DMS79 treated with DMSO at 0.1 percent for 48 hours (cell line): ENCODE data around the gene OCA2.

Source experiments
- DNase-seq: peaks from one replicate; lab custom pipeline; 2025; lab: John Stamatoyannopoulos, UW

Gene OCA2

GRCh38 chr15:28103831-28104230 is 4.7 kb upstream of the OCA2 start:
- no peak for DNase-seq

DNA sequence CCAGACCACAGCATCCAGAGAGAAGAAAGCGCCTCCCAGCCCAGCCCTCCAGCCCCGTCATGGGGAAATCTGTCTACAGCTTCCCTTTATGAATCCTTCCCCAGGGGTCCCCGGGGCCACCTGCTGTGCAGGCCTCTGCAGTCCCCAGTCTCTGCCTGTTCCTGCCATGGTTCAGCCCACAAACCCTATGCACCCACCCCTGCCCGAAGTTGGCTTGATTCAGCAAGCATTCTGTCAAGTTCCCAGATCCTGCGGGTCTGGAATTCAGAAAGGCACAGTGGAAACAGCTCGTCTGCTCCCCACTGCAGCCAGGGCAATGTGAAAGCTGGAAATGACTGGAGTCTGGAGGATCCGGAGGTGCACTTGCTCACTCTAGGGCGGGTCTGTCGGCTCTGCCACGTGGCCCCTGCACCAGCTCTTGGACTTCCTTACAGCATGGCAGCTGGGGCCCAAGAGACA is 2.9 kb upstream of the OCA2 start:
- DNase-seq, result no peak

GRCh38 chr15:28101201-28101600 is 2.1 kb upstream of the OCA2 start:
- DNase-seq, result no peak

- DNase-seq, result no peak
These were observed 1.5 kb upstream of the OCA2 start for GRCh38 chr15:28100516-28101195.

GRCh38 chr15:28099555-28100140 is 533 bp upstream of the OCA2 start:
- DNase-seq, result no peak

GRCh38 chr15:28098360-28098765 is 752 bp downstream of the OCA2 start:
- DNase-seq, result no peak

- DNase-seq, result no peak
These were observed 1.3 kb downstream of the OCA2 start for GRCh38 chr15:28097656-28098359.

- no peak for DNase-seq
These were observed 2.3 kb downstream of the OCA2 start for GRCh38 chr15:28096670-28097431.

GRCh38 chr15:28096411-28096669 is 2.8 kb downstream of the OCA2 start:
- DNase-seq, result no peak

DNA sequence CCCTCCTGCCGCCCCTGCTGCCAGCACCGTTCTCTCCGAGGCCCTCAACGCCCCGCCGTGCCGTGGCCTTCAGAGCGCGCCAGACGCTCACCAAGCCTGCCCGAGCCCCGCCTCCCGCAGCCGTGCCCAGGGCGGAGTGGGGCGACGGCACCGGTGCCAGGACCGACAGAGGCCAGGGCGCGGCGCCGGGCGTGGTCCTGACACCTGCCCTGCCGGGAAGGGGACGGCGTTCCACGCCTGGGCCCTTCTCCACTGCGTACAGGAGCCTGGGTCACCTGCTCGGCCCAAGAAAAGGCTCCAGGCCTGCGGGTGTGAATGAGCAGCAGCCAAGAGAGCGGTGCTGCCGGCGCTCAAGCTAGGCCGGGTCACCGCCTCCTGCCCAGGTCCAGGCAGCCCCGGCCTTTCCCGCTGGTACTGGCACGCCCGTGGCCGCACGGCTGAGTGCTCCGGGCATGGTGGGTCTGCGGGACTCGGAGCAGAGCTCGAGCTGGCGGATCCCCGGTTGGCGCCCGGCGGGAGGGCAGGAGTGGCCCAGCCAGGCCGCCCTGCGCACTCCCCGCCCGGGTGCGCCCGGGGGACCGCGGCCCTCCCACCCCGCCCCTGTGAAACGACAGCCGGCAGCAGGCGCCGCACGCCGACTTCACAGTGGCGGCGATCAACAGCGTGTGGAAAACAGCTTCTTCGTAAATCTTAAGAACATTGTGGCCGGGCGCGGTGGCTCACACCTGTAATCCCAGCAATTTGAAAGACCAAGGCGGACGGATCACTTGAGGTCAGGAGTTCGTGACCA is 4.2 kb downstream of the OCA2 start:
- no peak for DNase-seq

GRCh38 chr15:28093752-28094535 is 5.2 kb downstream of the OCA2 start:
- DNase-seq, result no peak

DNA sequence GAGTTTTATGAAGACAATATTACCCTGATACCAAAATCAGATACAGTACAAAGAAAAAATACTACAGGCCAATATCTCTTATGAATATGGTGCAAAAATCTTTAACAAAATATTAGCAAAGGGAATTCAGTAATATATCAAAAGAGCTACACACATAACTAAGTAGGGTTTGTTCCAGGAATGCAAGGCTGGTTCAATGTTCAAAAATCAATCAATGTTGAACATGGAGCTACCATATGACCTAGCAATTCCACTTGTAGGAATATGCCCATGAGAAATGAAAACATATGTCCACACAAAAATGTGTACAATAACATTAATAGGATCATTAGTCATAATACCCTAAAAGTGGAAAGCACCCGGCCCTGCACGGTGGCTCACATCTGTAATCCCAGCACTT is 7.8 kb downstream of the OCA2 start:
- no peak for DNase-seq

DNA sequence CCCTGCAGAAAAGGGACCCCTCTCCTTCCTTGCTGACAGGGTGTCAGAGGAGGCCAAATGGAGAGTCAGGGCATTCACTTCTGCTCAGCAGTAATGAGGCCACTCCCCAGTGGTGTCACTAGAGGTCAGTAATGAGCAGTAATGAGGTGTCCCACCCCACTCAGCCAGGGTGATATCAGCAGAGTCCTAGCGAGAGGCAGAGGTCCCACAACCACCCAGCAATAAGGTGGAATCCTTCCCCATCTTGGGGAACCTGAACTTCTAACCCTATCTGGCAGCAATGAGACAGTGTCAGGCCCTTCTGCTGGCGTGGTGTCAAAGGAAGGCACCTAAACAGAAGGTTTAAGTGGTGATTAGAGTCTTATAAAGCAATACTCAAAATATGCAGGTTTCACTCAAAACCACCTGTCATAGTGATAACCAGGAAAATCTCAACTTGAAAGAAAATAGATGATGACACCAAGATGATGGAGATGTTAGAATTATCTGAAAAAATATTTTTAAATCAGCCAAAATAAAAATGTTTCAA is 12.9 kb downstream of the OCA2 start:
- no peak for DNase-seq

- DNase-seq, result no peak
These were observed 13.5 kb downstream of the OCA2 start for GRCh38 chr15:28085489-28086174.

DNA sequence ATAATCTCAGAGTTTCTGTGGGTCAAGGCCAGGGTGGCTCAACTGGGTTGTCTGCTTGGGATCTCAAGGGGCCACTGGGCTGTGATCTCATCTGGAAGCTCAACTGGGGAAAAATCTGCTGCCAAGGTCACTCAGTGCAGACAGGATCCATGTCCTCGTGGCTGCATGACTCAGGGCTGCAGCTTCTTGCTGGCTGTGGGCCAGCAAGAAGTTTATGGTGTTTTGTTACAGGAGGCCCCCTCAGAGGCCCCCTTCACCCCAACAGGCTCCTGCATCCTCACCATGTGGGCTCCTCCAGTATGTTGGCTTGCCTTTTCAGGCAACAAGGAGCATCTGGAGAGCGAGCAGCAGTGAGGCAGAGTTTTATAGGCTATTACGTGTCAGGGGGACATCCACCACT is 14.6 kb downstream of the OCA2 start:
- DNase-seq, result no peak

DNA sequence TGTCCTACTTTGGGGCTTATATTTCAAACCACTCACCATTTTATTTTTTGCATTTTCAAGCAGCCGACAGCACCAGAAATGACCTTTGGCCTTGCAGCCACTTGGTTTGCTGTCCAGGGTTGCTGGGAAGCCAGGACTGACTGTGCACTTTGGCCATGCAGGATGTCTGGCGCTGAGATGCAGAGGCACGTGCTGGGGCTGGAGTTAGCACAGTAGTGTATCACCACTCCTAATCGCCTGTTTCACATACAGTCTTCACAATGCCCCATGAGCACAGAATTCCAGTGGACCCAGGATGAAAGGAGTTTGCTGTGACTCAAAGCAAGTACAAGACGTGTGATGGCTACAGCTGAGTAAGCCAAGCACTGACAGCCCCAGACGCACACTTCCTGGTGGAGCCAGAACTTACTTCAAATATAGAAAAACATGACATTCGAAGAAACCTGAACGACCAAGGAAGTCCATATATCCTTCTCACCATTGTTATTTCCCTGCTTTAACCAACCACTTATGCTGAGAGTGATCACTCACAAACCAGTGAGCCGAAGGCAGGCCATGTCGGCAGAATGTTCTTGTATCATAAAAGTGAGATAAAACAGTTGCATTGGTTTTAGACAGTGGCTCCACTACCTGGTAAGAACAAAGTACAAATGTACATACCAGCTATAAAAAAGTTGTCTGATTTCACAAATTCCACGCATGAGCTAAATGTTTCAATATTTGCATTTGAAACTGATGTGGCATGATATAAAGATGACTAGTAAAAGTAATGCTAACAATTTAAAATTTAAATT is 16.0 kb downstream of the OCA2 start:
- DNase-seq, result no peak

GRCh38 chr15:28081594-28081993 is 17.5 kb downstream of the OCA2 start:
- no peak for DNase-seq

DNA sequence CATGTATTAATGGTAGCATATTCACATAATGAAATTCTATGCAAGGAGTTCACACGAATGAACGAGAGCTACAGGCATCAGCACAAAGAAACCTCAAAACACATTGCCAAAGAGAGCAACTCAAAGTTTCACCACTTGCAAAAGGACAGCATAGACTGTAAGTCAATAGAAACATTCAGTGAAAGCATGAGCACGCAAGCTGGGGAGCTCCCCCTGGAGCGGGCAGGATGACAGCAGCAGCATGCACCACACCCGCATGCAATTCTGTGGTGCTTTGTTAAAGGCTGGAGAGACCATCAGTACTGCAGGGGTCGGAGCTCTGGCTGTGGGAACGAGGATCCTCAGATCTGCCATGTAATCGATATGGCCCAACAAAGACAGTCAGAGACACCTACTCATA is 18.7 kb downstream of the OCA2 start:
- DNase-seq, result no peak

- DNase-seq, result no peak
These were observed 19.7 kb downstream of the OCA2 start for GRCh38 chr15:28079313-28079969.
